ENCODE results near the gene NAXD.
"Not testable (repeated sequence)": the region's sequence is repeated elsewhere in the genome, so short reads cannot be mapped to it uniquely, and the experiment has no call there.

The NAXD gene

GRCh38 chr13:110597041-110597689, 18.2 kb upstream of the NAXD start:
- no peak for DNase-seq

DNA sequence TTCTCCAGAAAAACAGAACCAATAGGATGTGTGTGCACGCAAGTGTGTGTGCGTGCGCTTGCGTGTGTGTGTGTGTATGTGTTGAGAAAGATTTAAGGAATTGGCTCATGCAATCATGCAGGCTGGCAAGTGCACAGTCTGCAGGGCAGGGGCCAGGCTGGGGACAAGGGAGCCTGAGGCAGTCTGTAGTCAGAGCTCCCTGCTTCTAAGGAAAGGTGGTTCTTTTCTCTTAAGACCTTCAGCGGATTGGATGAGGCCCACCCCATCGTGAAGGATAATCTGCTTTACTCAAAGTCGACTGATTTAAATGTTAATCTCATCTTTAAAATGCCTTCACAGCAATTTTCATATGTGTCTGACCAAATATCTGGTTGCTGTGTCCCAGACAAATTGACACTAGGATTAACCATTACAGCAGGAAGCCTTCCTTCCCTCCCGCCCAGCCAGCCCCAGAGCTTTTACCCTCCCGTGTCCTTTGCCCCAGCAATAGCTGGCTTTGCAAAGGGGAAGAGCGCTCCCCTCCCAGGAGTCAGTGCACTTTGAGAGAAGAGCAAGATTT, 15.0 kb upstream of the NAXD start:
- no peak for DNase-seq

- no peak for DNase-seq
These were observed 14.4 kb upstream of the NAXD start for GRCh38 chr13:110600980-110601379.

DNA sequence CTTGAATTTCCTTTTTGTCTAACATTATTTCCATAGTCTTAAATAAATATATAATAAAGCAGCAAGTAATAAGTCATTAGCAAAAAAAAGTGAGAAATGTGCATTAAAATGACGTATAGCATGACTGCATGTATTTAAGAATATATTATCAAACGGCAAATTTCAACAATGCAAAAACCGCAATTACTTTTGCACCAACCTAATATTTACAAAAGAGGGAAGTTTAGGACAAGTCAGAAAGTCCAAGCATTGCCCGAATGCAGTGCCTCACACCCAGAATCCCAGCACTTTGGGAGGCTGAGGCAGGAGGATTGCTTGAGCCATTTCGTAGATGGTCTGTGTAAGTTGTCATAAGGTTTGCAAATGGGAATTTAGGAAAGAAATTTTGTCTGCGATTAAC, 10.2 kb upstream of the NAXD start:
- DNase-seq: no peak

DNA sequence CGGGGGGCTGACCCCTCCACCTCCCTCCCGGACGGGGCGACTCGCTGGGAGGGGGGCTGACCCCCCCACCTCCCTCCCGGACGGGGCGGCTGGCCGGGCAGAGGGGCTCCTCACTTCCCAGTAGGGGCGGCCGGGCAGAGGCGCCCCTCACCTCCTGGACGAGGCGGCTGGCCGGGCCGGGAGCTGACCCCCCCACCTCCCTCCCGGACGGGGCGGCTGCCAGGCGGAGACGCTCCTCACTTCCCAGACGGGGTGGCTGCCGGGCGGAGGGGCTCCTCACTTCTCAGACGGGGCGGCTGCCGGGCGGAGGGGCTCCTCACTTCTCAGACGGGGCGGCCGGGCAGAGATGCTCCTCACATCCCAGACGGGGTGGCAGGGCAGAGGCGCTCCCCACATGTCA, 9.1 kb upstream of the NAXD start:
- DNase-seq: not testable (repeated sequence)

DNA sequence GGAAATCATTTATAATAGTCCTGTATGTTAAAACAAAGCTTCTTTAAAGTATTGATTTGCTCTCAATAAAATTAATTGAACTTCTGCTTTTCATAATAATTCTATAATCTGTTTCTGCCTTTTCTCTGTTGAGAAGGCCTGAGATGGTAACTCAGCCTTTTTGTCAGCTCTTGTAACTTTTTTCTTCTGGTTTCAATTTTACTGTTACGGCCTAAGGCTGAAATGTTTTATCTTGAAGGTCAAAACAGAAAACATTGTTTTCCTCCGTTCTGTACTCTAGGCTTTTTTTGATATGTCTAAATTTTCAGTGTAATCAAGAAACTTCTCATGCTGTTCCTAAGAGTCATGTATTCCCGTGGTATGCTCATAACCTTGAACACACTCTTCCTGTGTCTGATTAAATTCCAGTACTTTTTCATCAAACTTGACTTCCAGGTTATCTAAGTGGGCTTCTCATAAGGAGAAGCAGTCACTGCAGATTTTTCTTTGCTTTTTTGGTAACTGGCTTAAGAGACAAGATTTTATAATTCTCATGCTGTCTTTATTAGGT, 7.6 kb upstream of the NAXD start:
- no peak for DNase-seq

GRCh38 chr13:110610955-110611595, 4.3 kb upstream of the NAXD start:
- no peak for DNase-seq

DNA sequence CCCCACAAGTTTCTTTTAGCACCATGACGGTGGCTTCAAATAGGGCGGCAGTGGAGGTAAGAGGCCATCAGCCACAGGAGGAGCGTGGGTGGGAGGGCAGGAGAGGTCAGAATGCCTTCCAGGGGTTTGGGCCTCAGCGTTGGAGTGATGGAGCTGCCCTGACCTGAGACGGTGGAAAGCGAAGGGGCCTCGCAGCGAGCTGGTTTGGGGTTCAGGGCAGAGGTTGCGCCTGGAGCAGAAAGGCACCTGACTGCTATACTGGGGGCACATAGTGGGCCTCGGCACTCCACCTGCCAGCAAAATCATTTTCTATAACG, 382 bp upstream of the NAXD start:
- no peak for DNase-seq

DNA sequence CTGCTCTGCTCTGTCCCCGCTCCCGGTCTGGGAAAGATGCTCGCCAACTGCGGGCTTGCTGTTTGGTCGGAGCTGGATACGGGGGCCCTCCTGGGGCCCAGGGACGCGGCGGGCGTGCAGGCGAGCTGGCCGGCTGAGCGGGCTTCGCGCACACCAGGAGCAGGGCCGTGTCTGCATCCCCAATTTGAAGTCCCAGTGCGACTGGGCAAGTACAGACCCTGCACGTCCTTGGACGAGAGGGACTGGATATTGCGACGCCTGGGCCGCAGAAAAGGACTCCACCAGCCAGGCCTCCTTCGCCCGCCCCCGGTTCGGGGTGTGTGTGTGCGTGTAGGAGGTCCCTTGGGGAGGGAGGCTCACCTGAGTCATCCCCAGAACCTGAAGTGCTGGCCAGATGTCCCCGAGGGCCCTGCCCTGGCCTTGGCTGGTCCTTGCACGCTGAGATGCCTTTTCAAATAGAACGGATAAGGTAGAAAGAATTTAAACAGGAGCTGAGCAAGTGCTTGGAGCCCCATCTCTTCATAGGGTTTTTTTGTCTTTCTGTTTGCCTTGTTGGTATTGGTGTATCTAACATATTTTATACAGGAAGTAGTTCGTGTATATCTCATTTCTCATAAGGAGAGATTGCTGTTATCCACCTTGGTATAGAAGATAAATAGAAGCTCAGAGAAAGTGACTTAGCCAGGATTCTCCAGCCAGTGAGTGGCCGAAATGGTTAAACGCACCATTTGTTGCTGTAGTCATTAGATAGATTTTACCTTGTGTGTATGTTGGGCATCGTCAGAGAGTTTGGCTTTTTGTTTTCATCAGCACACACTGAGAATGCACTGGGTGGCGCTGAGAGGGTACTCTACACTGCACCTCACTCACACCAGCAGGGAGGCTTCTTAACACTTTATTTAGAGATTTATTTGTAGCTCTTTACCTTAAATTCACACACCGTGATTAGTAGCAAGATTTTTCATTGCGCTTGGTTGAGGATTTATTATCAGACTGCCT, 1.1 kb downstream of the NAXD start:
- DNase-seq: peak; percentile 45

DNA sequence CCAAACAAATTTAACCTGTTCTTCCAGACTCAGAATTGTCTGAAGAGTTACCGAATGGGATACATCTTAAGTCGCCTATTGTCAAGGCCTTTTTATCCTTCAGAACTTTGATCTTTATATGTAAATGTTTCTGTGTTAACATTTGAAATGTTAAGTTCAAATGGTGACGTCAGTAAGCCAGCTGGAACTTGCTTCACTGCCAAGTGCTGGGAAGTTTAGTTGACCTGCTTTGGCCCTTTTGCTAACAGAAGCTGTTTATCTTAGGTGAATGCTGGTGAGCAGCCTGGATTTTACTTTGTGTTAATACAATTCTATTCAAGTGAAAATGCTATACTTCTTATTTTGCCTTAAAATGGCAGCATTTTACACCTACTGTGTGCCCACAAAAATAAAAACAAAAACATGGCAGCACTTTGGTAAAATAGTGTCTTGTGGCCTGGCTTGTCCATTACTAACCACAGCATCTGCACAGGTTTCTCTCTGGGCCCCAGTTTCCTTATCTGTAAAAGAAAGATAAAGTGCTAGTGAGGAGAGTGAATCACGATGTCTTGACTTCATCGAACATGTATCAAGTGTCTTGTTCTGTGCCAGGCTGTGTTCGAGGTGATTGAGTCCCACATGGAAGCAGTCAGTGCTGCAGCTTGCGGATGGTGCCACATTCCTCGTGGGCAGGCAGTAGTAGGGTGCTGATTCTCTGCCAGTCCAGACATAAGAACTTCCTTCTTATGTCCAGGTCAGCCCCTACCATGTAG, 2.2 kb downstream of the NAXD start:
- no peak for DNase-seq

DNA sequence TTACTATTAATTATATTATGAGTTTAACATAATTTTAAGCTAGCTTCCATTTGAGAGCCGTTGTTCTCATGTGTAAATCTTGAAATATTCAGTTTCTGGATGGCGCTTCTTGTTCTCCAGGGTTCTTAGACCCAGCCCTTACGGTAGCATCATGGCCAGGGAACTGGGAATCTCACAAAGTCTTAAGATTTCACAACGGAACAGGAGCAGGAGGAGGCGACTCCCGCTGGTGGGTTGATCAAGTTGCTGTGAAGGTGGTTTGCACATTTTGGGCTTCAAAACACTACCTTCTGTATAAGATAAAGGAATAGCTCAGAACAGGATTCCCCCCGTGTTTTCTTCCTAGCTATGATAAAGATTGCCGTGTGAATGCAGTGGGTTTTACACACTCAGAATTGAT, 2.8 kb downstream of the NAXD start:
- DNase-seq: no peak

- no peak for DNase-seq
These were observed 3.4 kb downstream of the NAXD start for GRCh38 chr13:110618780-110619179.

- DNase-seq: no peak
These were observed 5.3 kb downstream of the NAXD start for GRCh38 chr13:110620596-110620995.

DNA sequence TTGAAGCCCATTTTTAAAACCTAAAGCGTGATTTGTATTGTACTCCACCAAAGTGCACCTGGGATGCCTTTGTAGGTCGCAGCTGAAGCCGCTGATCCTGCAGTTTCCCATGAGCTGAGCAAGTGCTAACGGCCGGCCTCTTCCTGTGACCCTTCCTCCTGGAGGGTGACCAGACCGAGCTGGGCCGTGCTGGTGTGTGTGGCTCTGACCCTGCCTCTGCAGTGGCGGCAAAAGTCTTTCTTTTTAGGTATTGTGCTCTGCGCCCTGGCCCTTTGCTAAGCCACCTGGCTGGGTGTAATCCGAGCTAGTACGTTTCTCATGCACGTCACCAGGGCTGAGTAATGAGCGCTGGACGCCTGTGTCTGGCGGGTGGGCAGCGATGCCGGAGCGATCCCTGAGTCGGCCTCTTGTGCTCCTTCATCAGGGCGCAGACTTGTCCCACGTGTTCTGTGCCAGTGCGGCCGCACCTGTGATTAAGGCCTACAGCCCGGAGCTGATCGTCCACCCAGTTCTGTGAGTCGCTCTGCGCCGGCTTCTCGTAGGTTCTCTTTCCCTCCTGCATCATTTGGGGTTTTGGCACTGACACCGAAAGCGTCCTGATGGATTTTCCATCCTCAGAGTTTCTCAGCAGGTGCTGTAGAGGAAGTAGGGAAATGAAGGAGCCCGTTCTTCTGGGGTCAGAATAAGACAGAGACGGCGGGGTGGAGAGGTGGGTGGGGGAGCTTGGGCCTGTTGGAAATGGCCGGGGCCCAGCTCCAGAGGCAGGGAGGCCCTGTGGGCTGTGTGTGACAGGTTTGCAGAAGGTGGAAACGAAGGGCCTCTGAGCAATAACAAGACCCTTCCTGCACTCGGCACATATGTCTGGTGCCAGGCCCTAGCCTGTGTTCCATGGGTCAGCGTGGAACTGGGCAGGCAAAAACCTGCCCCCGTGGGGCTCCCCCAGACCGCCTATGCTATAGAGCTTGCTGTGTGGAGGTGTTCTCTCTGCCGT, 9.7 kb downstream of the NAXD start:
- DNase-seq: no peak

DNA sequence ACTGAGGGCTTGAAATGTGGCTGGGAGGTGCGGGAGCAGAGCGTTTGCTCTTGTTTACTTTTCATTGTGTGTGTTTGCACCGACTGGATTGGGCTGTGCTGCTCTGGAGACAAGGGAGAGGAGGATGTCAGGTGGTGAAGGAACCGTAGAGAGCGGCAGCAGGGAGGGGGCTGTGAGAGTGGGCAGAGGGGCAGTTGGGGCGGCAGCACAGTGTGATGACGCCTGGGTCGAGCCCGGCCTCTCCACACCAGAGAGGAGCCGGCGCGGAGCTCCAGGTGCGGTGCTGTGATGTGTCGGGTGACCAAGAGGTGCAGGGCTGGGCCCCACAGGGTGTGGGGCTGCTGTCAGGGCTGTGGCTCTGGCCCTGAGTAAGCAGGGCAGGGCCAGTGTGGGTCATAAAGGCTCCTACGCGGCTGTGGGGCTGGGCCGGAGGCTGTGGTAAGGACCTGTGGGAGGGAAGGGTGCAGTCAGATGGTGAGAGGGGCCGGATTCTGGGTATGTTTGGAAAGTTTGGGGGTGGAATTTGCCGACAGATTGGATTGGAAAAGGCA, 10.5 kb downstream of the NAXD start:
- no peak for DNase-seq

- DNase-seq: no peak
These were observed 11.2 kb downstream of the NAXD start for GRCh38 chr13:110626521-110626920.

DNA sequence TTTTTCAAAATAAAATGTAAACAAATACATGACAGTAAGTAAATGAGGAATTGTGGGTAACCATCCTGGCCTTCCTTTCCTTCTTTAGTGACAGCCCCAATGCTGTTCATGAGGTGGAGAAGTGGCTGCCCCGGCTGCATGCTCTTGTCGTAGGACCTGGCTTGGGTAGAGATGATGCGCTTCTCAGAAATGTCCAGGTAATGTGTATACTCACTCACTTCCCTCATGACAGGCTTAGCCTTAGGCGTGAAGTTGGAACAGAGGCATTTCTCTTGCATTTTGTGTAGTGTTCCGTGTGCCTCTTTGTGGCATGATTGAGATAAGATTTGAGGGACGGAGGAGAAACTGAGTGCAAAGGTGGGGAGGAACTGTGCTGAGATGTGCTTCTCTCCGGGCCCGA, 12.0 kb downstream of the NAXD start:
- no peak for DNase-seq

- no peak for DNase-seq
These were observed 12.6 kb downstream of the NAXD start for GRCh38 chr13:110627761-110628476.

GRCh38 chr13:110628477-110628793, 13.1 kb downstream of the NAXD start:
- no peak for DNase-seq

DNA sequence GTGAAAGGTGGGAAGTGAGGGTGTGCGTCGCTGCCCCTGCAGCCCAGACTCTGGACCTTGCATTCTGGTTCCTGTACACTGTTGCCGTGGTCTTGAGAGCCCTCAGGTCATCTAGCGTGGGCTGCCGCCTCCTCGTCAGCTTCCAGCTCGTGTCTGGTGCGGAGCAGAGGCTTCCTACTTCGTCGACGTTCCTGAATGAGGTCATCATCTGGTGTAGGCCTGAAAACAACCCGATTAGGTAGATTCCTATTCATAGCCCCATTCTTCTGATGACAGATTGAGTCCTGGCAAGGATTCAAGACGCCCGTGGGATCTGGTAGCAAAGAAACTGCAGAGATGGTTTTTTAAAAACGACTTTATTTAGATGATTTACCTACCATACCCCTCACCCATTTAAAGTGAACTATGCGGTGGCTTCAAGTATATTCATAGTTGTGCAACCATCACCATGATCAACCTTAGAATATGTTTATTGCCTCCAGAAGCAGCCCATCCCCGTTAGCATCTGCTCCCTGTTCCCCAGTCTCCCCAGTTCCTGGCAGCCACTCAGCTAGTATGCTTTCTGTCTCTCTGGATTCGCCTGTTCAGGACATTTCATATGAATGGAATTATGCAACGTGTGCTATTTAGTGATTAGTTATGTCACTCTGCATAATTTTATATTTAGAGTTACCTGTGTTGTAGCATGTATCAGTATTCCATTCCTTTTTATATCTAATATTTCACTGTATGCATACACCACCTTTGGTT, 13.8 kb downstream of the NAXD start:
- DNase-seq: no peak

All from activated naive CD4-positive, alpha-beta T cell treated with anti-CD3 and anti-CD28 coated beads, Interleukin-2, amount 50 U/mL, for 16 hours (primary cell).